Upper lobe of left lung (tissue), 4 donors: ENCODE measurements around the gene FOXP1.

Experiments
- CTCF ChIP-seq, 6 experiments: fragments of 450-650 bp in 4 of 6; fragments of 200-600 bp in 2 of 6; sonication (generic) in 2 of 6; IDR thresholded peaks; one replicate each; pipeline ENCODE4 v1.5.1; 2016 to 2019; ENCODE audit warnings: antibody characterized with exemption in 6 of 6
- EP300 ChIP-seq, 4 donors: sonication (generic); formaldehyde crosslinking; IDR thresholded peaks; one replicate each; pipeline ENCODE4 v1.5.1; 2017; ENCODE audit warnings: antibody characterized with exemption in 4 of 4, control low read depth in 2 of 4
- POLR2A ChIP-seq, 4 donors: fragments of 450-650 bp; IDR thresholded peaks; one replicate each; pipeline ENCODE4 v1.5.1; 2016 to 2017; ENCODE audit warnings: antibody characterized with exemption in 4 of 4, mild to moderate bottlenecking in 2 of 4
- POLR2AphosphoS5 ChIP-seq, 2 donors: sonication (generic); formaldehyde crosslinking; IDR thresholded peaks; one replicate each; pipeline ENCODE4 v1.5.1; 2017; ENCODE audit warnings: antibody characterized with exemption in 2 of 2

GRCh38 chr3:71358243-71358642 is 225.3 kb downstream of the FOXP1 start:
- TF ChIP-seq CTCF (IDR thresholded peaks at IDR 0.05) (no peak), EP300 (IDR thresholded peaks at IDR 0.05) (no peak), POLR2A (IDR thresholded peaks at IDR 0.05) (no peak), POLR2AphosphoS5 (IDR thresholded peaks at IDR 0.05) (no peak)
